Osteocyte (in vitro differentiated cells): ENCODE data around the gene TINAGL1. TPM values are rescaled to one million over a fixed set of nuclear protein-coding genes. Genes with fewer than 3 reads are reported as not detected.

Experiments
- DNase-seq: peaks from one replicate; pipeline ENCODE4 v3.0.0; 2021; ENCODE audit warnings: mixed read lengths; ENCODE audit not compliant: unreplicated experiment; ENCODE audit errors: extremely low spot score
- H3K27ac Mint-ChIP-seq: one replicate; pipeline ENCODE4 v1.8.0; 2021; ENCODE audit warnings: mild to moderate bottlenecking, mixed read lengths; ENCODE audit not compliant: unreplicated experiment
- H3K27me3 Mint-ChIP-seq: one replicate; pipeline ENCODE4 v1.8.0; 2021; ENCODE audit warnings: mixed read lengths; ENCODE audit not compliant: unreplicated experiment
- H3K36me3 Mint-ChIP-seq: one replicate; pipeline ENCODE4 v1.8.0; 2021; ENCODE audit warnings: mixed read lengths; ENCODE audit not compliant: unreplicated experiment
- H3K4me1 Mint-ChIP-seq: one replicate; pipeline ENCODE4 v1.8.0; 2021; ENCODE audit warnings: mixed read lengths; ENCODE audit not compliant: unreplicated experiment
- H3K4me3 Mint-ChIP-seq: one replicate; pipeline ENCODE4 v1.8.0; 2021; ENCODE audit warnings: mild to moderate bottlenecking, moderate library complexity, mixed read lengths; ENCODE audit not compliant: unreplicated experiment
- H3K9me3 Mint-ChIP-seq: one replicate; pipeline ENCODE4 v1.8.0; 2021; ENCODE audit warnings: mixed read lengths; ENCODE audit not compliant: unreplicated experiment
- CTCF ChIP-seq: fragments of 200-600 bp; sonication (generic); IDR thresholded peaks from 2 replicates; pipeline ENCODE4 v1.5.0; 2021; ENCODE audit warnings: antibody characterized with exemption, mild to moderate bottlenecking, moderate library complexity
- total RNA-seq: library from RNA; stranded (reverse); gene quantifications from 2 replicates; pipeline ENCODE4 v1.2.1, GENCODE V29; 2021

Gene TINAGL1
- total RNA-seq, 1 donor from 2014 or later: 10.0 TPM

- H3K27me3 Mint-ChIP-seq: peaks cover 31% of the 10 kb centered on the region
- DNase-seq: no peak
- no peak overlapping the region for H3K4me3 Mint-ChIP-seq
- H3K36me3 Mint-ChIP-seq: no peaks in the 10 kb centered on the region
- H3K4me1 Mint-ChIP-seq: no peaks in the 10 kb centered on the region
- TF ChIP-seq CTCF: no peak
- H3K27ac Mint-ChIP-seq: no peak overlapping the region
- no peaks in the 10 kb centered on the region for H3K9me3 Mint-ChIP-seq
Measured at GRCh38 chr1:31605908-31606427, 29.7 kb downstream of the TINAGL1 start.

GRCh38 chr1:31607360-31607759, 31.0 kb downstream of the TINAGL1 start:
- no peak for TF ChIP-seq CTCF
- Mint-ChIP-seq H3K9me3 (peaks cover 4% of the 10 kb centered on the region), H3K4me1 (no peaks in the 10 kb centered on the region), H3K36me3 (peaks cover 3% of the 10 kb centered on the region), H3K4me3 (no peak overlapping the region), H3K27me3 (peaks cover 23% of the 10 kb centered on the region), H3K27ac (no peak overlapping the region)
- DNase-seq: no peak

GRCh38 chr1:31609514-31610118, 33.3 kb downstream of the TINAGL1 start:
- H3K9me3 Mint-ChIP-seq: peaks cover 4% of the 10 kb centered on the region
- H3K27ac Mint-ChIP-seq: no peak overlapping the region
- peaks cover 3% of the 10 kb centered on the region for H3K36me3 Mint-ChIP-seq
- peaks cover 23% of the 10 kb centered on the region for H3K27me3 Mint-ChIP-seq
- TF ChIP-seq CTCF: no peak
- H3K4me1 Mint-ChIP-seq: peaks cover 4% of the 10 kb centered on the region
- no peak overlapping the region for H3K4me3 Mint-ChIP-seq
- no peak for DNase-seq

- Mint-ChIP-seq H3K4me3 (no peak overlapping the region), H3K27ac (no peak overlapping the region), H3K4me1 (peaks cover 16% of the 10 kb centered on the region), H3K36me3 (peaks cover 3% of the 10 kb centered on the region), H3K9me3 (peaks cover 4% of the 10 kb centered on the region), H3K27me3 (peaks cover 24% of the 10 kb centered on the region)
- TF ChIP-seq CTCF: no peak
- no peak for DNase-seq
Measured at GRCh38 chr1:31614414-31615005, 38.2 kb downstream of the TINAGL1 start.

GRCh38 chr1:31615414-31615813, 39.1 kb downstream of the TINAGL1 start:
- Mint-ChIP-seq H3K36me3 (peaks cover 3% of the 10 kb centered on the region), H3K4me3 (no peak overlapping the region), H3K27me3 (peaks cover 22% of the 10 kb centered on the region), H3K9me3 (peaks cover 4% of the 10 kb centered on the region), H3K4me1 (peaks cover 16% of the 10 kb centered on the region), H3K27ac (no peak overlapping the region)
- TF ChIP-seq CTCF: no peak
- no peak for DNase-seq
